GM18858 (cell line): ENCODE data around the gene STARD8.
"Not testable (repeated sequence)": the region's sequence is repeated elsewhere in the genome, so short reads cannot be mapped to it uniquely, and the experiment has no call there.

Source experiments
- ATAC-seq: cut with Tn5 transposase; IDR thresholded peaks from one replicate; pipeline ENCODE4 v1.9.1; 2021; ENCODE audit not compliant: unreplicated experiment

Gene STARD8

DNA sequence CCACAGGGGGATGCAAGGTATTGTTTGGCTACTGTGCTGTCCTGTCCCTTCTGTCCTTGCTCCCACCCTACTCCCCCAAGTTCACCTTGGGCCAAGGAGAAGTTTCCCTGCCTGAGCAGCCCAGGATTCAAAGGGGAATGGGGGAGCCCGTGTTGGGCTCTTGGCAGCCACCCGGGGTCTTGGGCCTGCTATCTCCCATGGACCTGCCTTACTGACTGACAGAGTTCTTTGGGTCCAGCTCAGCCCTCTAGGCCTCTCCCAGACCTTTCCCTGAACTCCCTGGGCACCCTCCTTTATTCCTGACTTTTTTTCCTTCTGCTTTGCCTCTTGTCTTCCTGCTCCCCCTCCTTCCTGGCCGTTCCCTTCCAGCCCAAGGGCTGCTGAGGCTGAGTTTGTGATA lies 67.4 kb downstream of the STARD8 start:
- ATAC-seq, result no peak

DNA sequence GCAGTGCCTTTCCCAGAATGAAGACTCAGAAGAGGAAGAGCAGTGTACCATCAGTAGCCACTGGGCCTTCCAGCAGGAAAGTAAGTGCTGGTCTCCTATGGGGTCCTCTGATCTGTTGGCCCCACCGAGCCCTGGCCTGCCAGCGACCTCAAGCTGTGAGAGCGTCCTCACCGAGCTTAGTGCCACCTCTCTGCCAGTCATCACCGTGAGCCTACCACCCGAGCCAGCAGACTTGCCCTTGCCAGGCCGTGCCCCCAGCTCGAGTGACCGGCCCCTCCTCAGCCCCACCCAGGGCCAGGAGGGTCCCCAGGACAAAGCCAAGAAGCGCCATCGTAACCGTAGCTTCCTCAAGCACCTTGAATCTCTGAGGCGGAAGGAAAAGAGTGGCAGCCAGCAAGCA lies 69.7 kb downstream of the STARD8 start:
- ATAC-seq, result no peak

DNA sequence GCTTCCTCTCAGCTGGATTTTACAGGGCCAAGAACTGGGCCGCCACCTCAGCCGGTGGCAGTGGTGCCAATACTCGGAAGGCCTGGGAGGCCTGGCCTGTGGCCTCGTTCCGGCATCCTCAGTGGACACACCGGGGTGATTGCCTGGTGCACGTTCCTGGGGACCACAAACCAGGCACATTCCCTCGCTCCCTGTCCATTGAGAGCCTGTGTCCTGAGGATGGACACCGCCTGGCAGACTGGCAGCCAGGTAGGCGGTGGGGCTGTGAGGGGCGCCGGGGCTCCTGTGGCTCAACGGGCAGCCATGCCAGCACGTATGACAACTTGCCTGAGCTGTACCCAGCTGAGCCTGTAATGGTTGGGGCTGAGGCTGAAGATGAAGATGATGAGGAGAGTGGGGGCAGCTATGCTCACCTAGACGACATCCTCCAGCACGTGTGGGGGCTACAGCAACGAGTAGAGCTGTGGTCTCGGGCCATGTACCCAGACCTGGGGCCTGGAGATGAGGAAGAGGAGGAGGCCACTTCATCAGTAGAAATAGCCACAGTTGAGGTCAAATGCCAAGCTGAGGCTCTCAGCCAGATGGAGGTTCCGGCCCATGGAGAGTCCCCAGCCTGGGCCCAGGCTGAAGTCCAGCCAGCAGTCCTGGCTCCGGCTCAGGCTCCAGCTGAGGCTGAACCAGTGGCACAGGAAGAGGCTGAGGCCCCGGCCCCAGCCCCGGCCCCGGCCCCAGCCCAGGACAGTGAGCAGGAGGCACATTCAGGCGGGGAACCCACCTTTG lies 70.4 kb downstream of the STARD8 start:
- no peak for ATAC-seq

DNA sequence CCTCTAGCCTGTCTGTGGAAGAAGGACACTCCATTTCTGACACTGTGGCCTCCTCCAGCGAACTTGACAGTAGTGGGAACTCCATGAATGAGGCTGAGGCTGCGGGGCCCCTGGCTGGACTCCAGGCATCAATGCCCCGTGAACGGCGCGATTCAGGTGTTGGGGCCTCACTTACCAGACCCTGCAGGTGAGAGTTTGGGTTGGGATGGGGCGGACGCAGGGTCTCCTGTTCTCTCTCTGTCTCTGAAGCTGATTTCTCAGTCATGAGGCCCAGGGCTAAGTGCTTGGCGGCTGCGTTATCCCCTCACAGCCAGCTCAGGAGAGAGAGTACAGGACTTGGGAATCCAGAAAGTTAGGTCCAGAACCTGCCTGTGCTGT lies 71.0 kb downstream of the STARD8 start:
- no peak for ATAC-seq

DNA sequence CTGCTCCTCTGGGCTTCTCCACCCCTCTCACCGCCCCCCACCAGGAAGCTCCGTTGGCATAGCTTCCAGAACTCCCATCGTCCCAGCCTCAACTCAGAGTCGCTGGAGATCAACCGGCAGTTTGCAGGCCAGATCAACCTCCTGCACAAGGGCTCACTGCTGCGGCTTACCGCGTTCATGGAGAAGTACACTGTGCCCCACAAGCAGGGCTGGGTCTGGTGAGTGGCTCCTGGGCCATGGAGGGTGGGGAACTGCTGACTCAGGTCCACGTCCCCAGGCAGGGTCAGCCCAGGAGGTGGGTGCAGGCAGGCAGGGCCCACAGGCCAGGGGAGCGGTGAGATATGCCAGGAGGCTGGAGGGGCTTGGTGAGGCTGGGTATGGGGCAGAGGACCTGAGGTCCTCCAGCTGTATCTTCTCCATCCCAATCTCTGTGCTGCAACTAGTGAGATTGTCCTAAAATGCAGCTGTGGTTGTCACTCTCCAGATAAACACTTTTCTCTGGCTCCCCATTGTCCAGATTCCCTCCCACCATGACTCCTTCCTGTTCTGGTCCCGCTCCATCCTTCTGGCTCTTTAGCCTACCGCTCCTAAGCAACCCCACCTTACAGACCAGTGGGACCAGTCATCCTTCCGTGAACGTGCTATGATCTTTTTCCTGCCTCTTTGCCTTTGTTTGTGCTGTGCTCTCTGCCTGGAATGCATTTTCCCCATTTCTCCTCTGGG lies 71.9 kb downstream of the STARD8 start:
- ATAC-seq, result no peak

DNA sequence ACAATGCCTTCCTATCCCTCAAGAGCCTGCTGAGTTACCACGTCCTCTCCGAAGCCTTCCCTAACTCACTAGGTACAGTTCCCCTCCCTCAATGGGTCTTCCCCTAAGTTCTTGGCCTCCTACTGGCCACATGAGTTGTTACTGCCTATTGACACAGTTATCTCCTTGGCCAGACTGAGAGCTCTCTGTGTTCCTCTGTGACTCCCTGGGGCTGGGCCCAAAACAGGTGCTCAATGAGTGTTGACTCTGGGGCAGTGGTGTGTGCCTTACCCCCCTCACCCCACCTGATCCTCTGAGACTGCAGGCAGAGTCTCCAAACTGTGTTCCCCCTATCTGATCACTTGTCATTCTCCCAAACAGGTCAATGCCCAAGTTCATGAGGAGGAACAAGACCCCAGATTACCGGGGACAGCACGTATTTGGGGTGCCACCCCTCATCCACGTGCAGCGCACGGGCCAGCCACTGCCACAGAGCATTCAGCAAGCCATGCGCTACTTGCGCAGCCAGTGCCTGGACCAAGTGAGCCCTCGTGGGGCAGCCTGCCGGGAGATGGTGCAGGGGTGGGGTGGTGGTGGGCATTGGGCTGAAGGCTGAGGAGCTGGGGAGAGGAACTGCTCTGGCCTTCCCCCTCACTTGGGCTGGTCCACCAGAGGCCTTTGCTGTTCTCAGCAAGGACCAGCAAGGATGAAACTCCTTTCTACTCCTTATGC lies 72.6 kb downstream of the STARD8 start:
- ATAC-seq, result no peak

DNA sequence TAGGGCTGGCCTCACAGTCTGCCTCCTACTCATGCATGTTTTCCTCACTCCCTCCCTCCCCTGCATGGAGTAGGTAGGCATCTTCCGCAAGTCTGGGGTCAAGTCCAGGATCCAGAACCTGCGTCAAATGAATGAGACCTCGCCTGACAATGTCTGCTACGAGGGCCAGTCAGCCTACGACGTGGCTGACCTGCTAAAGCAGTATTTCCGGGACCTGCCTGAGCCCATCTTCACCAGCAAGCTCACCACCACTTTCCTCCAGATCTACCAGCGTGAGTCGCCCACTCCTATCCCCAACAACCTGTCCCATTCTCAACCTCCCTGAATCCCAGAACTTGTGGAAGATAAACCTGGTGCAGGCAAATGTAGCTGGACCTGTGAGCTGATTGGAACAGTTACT lies 73.4 kb downstream of the STARD8 start:
- no peak for ATAC-seq

DNA sequence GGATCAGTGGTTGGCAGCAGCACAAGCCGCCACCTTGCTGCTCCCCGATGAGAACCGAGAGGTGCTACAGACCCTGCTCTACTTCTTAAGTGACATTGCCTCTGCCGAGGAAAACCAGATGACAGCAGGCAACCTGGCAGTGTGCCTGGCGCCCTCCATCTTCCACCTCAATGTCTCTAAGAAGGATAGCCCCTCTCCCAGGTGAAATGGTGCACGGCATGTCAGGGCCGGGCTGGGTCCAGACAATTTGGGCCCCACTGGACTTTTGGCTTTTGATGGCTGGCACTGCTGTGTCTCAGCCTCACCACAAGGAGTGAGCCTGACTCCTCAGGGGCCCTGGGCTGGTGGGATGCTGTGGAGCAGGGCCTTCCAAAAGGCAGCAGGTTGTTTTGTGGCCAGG lies 74.1 kb downstream of the STARD8 start:
- no peak for ATAC-seq

DNA sequence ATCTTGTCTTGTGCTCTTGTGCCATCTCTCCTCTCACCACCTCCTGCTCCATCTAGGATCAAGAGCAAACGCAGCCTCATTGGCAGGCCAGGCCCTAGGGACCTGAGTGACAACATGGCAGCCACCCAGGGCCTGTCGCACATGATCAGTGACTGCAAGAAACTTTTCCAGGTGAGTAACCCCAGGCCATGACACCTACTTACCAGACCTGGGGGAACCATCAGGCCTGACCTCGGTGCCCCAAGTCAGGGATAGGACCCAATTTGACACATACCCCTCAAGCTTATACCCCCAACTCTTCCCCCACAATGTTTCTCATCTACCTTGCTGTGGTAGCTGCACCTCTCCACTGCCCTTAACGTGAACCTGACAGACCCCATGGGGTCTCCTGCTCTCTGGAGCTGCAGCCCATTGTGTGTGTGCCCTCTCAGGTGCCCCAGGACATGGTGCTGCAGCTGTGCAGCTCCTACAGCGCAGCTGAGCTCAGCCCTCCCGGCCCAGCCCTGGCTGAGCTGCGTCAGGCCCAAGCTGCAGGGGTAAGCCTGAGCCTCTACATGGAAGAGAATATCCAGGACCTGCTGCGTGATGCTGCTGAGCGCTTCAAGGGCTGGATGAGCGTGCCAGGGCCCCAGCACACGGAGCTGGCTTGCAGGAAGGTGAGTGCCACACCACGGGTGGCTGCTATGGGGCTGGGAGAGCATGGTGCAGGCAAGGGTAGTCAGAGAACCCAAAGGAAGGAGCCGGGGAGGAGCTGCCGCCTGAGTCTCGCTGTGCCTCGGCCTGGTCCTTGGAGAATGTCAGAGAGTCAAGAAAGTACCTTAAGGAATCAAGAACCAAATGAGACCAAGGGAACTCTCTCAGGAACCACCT lies 74.8 kb downstream of the STARD8 start:
- no peak for ATAC-seq

DNA sequence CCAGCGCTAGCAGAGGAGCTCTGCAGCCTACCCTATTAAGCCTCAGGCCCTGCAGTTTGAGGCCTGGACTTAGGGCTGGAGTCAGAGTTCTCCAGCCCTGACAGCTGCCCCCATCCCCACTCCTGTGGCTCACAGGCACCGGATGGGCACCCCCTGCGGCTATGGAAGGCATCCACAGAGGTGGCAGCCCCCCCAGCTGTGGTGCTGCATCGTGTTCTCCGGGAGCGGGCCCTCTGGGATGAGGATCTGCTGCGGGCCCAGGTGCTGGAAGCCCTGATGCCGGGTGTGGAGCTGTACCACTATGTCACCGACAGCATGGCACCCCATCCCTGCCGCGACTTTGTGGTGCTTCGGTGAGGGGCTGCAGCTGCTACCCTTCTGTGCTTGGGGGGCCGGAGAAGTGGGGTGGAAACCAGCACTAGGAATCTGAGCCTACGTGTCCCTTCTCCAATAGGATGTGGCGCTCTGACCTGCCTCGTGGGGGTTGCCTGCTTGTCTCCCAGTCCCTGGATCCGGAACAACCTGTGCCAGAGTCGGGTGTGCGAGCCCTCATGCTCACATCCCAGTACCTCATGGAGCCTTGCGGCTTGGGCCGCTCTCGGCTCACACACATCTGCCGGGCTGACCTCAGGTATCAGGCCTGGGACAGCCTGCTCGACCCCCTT lies 76.2 kb downstream of the STARD8 start:
- no peak for ATAC-seq

DNA sequence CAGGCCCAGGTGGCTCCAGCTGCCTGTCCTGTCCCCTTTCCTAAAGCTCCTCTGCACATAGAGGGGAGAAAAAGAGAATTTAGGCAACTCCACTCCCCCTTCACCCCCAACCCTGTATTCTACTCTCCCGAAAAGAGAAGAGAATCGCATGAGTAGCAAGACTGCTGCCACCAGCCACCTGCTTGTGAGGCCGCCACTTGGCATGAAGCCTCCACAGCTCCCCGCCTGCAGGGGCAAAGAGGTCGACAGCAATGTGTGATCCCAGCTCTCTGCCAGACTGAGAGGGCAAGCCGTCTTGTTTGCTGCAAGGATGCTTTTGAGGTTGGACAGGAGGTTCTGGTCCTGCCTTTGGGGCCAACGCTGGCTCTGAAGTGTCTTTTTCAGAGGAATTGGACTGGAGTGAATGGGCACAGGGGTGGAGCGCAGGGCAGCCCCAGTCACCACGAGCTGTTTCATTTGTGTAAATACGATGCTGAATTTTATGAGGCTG lies 77.1 kb downstream of the STARD8 start:
- ATAC-seq, result no peak

DNA sequence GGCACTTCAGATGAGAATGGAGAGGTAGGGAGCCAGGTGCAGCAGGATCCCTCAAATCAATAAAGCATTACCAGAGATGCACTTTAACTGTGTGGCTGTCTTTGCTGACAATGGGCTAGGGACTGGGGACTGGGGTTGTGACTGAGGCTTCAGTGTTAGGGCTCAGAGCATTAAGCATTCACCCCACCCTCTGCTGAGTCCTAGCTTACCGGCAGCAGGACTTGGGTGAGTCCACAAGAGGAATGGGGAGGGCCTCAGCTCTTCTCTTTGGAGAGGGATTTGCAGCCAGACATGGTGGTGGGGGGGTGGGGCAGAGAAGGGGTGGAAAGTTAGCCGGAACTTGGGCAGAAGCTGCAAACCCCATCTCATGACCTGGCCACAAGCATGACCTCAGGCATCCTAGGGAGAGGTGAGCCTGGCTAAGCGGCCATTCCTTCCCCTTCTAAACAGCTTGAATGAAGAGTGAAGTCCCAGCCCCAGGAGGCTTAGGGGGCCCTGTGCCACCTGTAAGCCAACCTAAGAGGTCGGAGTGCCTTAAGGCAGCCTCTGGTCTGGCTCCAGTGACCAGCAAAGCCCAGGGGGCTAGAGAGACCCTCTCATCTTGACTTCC lies 78.4 kb downstream of the STARD8 start:
- ATAC-seq, result no peak

DNA sequence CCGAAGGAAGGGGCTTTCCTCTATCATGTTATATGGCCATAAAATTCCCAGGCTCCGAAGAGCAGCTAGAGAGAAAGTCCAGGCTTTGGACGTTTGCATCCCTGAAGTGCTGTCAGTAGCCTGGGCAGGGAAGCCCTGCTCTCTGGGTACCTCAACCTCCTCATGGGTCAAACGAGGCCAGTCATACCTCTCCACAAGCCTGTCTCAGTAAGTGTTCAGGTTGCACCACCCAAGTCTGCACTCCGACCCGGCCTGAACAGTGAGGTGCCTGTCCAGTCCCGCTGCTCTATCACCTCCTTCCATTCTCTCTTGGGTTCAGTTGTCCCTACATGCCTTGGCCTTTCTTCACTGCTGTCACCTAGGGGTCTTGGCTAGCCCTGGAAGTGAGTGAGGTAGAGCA lies 78.9 kb downstream of the STARD8 start:
- ATAC-seq, result no peak

DNA sequence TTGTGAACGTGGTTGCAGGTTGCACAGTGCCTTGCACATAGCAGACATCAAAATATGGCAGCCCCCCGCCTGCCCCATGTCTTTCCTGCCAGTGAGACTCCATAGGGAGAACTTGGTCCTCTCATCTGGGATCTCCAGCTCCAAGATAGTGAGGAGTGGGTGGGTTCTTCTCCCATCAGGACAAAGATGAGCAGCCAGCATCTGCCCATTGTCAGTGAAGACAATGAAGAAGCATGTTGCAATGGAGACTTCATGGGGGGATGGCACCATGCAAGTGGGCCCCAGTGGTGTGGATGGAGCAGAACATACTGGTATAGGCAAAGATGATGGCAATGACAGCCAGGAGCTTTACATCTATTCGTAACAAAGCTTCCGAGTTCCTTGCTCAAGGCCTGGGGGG lies 80.2 kb downstream of the STARD8 start:
- no peak for ATAC-seq

DNA sequence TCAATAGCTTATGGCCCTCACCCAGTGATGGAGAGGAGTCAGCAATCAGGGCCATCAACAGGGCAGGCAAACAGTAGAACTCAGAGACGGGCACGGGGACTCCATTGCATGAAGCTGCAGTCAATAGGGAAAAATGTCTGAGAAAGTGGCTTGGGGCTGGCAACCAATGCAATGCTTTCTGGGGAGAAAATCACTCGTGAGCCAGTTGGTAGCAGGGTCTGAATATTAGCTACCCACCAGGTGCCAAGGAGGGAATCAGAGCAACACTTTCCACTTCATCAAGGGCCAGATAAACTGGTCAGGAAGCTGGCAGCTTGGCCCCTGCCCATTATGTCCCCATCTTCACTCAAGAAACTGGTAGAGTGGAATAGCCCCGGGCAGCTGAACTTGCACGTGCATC lies 80.7 kb downstream of the STARD8 start:
- no peak for ATAC-seq

DNA sequence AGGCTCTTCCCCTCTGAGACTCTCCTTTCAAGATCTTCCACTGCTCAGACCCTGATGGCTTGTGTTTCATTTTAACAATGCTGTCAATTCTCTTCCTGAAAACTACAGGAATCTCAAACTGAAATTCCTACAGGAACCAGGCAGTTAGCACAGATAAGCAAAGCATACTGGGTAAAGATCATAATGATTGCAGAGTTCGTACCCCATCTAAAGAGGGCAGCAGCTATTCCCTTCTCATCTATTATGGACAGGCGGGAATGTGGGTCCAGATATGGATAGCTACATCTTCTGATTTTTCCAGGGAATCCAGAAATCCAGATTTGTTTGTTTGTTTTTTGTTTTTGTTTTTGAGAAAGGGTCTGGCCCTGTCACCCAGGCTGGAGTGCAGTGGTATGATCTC lies 83.8 kb downstream of the STARD8 start:
- no peak for ATAC-seq

DNA sequence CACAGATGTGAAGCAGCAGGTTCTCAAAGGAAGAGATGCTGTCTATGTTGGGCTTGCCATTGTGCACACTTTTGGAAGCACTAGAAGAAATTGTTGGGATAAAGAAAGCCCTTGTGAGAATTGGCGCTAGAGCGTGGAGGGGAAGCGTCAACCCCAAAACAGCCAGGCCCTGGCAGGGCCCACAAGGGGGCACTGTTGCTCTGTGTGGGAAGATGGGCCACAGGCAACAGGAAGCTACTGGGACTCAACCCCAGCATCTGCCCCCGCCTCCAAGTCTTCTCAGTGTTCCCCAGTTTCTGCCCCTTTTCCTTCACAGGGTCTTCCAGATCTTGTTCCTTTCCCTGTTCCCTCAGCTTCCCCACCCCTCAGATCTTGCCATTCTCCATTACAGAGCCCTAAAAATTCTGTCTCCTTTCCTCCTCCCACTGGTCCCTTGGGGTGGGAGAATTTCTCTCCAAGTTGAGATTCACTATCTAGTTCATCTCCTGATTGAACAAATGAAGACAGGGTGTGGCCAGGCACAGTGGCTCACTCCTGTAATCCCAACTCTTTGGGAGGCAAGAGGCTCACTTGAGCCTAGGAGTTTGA lies 85.5 kb downstream of the STARD8 start:
- ATAC-seq, result no peak

DNA sequence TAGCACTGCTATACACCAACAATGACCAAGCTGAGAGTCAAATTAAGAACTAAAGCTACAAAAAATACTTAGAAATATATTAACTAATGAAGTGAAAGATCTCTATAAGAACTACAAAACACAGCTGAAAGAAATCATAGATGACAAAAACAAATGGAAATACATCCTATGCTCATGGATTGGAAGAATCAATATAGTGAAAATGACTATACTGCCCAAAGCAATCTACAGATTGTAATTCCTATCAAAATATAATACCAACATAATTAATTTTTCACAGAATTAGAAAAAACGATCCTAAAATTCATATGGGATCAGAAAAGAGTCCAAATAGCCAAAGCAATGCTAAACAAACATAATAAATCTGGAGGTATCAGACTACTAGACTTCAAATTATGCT lies 87.8 kb downstream of the STARD8 start:
- ATAC-seq, result no peak

DNA sequence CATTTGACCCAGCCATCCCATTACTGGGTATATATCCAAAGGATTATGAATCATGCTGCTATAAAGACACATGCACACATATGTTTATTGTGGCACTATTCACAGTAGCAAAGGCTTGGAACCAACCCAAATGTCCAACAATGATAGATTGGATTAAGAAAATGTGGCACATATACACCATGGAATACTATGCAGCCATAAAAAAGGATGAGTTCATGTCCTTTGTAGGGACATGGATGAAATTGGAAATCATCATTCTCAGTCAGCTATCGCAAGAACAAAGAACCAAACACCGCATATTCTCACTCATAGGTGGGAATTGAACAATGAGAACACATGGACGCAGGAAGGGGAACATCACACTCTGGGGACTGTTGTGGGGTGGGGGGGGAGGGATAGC lies 94.4 kb downstream of the STARD8 start:
- ATAC-seq, result not testable (repeated sequence)

DNA sequence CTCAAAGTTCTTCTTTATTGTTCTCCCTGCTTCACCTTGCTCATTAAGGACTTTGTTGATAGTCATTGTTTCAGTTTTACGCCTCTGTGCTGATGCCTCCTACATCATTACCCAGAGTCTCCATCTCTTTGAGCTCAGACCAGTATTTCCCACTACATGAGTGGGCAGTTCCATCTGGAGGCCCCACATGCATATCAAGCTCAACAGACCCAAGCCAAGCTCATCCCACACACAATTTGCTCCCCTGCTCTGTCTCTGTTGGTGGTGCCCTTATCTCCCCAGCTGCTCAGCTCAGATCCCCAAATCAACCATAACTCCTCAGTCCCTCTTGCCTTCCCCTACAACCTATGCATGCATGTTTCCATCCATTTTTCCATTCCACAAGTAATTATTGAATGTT lies 96.3 kb downstream of the STARD8 start:
- ATAC-seq, result no peak
